Stimulated activated effector memory CD8-positive, alpha-beta T cell treated with anti-CD3 and anti-CD28 coated beads, Interleukin-12 subunit alpha, Interleukin-12 subunit beta, amount 100 ng/mL, for 72 hours (primary cell): ENCODE measurements around the gene TRIM13.
"Not testable (repeated sequence)": the region's sequence is repeated elsewhere in the genome, so short reads cannot be mapped to it uniquely, and the experiment has no call there.

Source experiments
- ATAC-seq: fragments of 150-1000 bp; cut with Tn5 transposase; 2 replicates; pipeline ENCODE4 v1.10.0; 2021
- DNase-seq, 2 donors: peaks; one replicate each; pipeline ENCODE4 v3.0.0; 2021 to 2022; ENCODE audit warnings: low spot score in 2 of 2
- H3K27ac Mint-ChIP-seq: one replicate; pipeline ENCODE4 v1.8.0; 2022; ENCODE audit warnings: mild to moderate bottlenecking, mixed read lengths
- H3K36me3 Mint-ChIP-seq: one replicate; pipeline ENCODE4 v1.8.0; 2022; ENCODE audit warnings: mild to moderate bottlenecking, mixed read lengths
- H3K4me1 Mint-ChIP-seq: one replicate; pipeline ENCODE4 v1.8.0; 2022; ENCODE audit warnings: mixed read lengths
- H3K4me3 Mint-ChIP-seq: one replicate; pipeline ENCODE4 v1.8.0; 2022; ENCODE audit warnings: mild to moderate bottlenecking, mixed read lengths
- H3K9me3 Mint-ChIP-seq: one replicate; pipeline ENCODE4 v1.8.0; 2022; ENCODE audit warnings: mixed read lengths

TRIM13 gene

GRCh38 chr13:49986471-49986870 is 10.4 kb upstream of the TRIM13 start:
- DNase-seq (no peak), ATAC-seq (no peak)
- H3K4me1 Mint-ChIP-seq, result no peaks in the 10 kb centered on the region
- peaks cover 5% of the 10 kb centered on the region for H3K36me3 Mint-ChIP-seq
- H3K27ac Mint-ChIP-seq, result no peak overlapping the region
- no peaks in the 10 kb centered on the region for H3K9me3 Mint-ChIP-seq
- H3K4me3 Mint-ChIP-seq, result no peak overlapping the region

- not testable (repeated sequence) for DNase-seq, H3K4me3 Mint-ChIP-seq, H3K36me3 Mint-ChIP-seq, ATAC-seq, H3K9me3 Mint-ChIP-seq, H3K4me1 Mint-ChIP-seq, H3K27ac Mint-ChIP-seq
Measured at GRCh38 chr13:49990612-49991011, 6.2 kb upstream of the TRIM13 start.

GRCh38 chr13:49993111-49993510 is 3.7 kb upstream of the TRIM13 start:
- Mint-ChIP-seq H3K27ac (no peak overlapping the region), H3K4me1 (peaks cover 6% of the 10 kb centered on the region), H3K9me3 (no peaks in the 10 kb centered on the region), H3K36me3 (peaks cover 19% of the 10 kb centered on the region), H3K4me3 (no peak overlapping the region)
- ATAC-seq, result no peak
- DNase-seq, result peak in 1 of 2 donors; percentile 23

- H3K27ac Mint-ChIP-seq, result peak overlapping the region; percentile 12
- peaks cover 12% of the 10 kb centered on the region for H3K4me1 Mint-ChIP-seq
- H3K36me3 Mint-ChIP-seq, result peaks cover 25% of the 10 kb centered on the region
- ATAC-seq, result no peak
- H3K9me3 Mint-ChIP-seq, result no peaks in the 10 kb centered on the region
- DNase-seq, result peak in 1 of 2 donors; percentile 29
- no peak overlapping the region for H3K4me3 Mint-ChIP-seq
Measured at GRCh38 chr13:49993666-49994065, 3.2 kb upstream of the TRIM13 start.

GRCh38 chr13:49995625-49996101 is 1.2 kb upstream of the TRIM13 start:
- Mint-ChIP-seq H3K4me1 (peaks cover 19% of the 10 kb centered on the region), H3K36me3 (peaks cover 45% of the 10 kb centered on the region), H3K4me3 (peak overlapping the region; percentile 81), H3K9me3 (no peaks in the 10 kb centered on the region), H3K27ac (no peak overlapping the region)
- ATAC-seq (no peak), DNase-seq (peak in 1 of 2 donors; percentile 45)

GRCh38 chr13:49996161-49996915 is 504 bp upstream of the TRIM13 start:
- H3K36me3 Mint-ChIP-seq, result peaks cover 51% of the 10 kb centered on the region
- ATAC-seq (peak; percentile 77), DNase-seq (peak; percentile 79 to 90)
- H3K9me3 Mint-ChIP-seq, result no peaks in the 10 kb centered on the region
- H3K27ac Mint-ChIP-seq, result peak overlapping the region; percentile 90
- peak overlapping the region; percentile 81 for H3K4me3 Mint-ChIP-seq
- peaks cover 19% of the 10 kb centered on the region for H3K4me1 Mint-ChIP-seq

- peaks cover 63% of the 10 kb centered on the region for H3K36me3 Mint-ChIP-seq
- peak in 1 of 2 donors; percentile 34 for DNase-seq
- H3K27ac Mint-ChIP-seq, result peak overlapping the region; percentile 90
- H3K4me1 Mint-ChIP-seq, result peaks cover 19% of the 10 kb centered on the region
- H3K4me3 Mint-ChIP-seq, result peak overlapping the region; percentile 81
- ATAC-seq, result no peak
- H3K9me3 Mint-ChIP-seq, result no peaks in the 10 kb centered on the region
Measured at GRCh38 chr13:49997955-49998354, 1.1 kb downstream of the TRIM13 start.

- peak overlapping the region; percentile 81 for H3K4me3 Mint-ChIP-seq
- H3K36me3 Mint-ChIP-seq, result peaks cover 73% of the 10 kb centered on the region
- ATAC-seq, result no peak
- peak in 1 of 2 donors; percentile 42 for DNase-seq
- H3K27ac Mint-ChIP-seq, result no peak overlapping the region
- H3K4me1 Mint-ChIP-seq, result peaks cover 19% of the 10 kb centered on the region
- H3K9me3 Mint-ChIP-seq, result no peaks in the 10 kb centered on the region
Measured at GRCh38 chr13:49998714-49999624, 2.1 kb downstream of the TRIM13 start.

- H3K4me3 Mint-ChIP-seq, result no peak overlapping the region
- no peak for ATAC-seq
- DNase-seq, result no peak
- peaks cover 96% of the 10 kb centered on the region for H3K36me3 Mint-ChIP-seq
- H3K4me1 Mint-ChIP-seq, result peaks cover 28% of the 10 kb centered on the region
- H3K9me3 Mint-ChIP-seq, result no peaks in the 10 kb centered on the region
- H3K27ac Mint-ChIP-seq, result no peak overlapping the region
Measured at GRCh38 chr13:50001287-50001686, 4.4 kb downstream of the TRIM13 start.

GRCh38 chr13:50006426-50007135 is 9.7 kb downstream of the TRIM13 start:
- H3K4me3 Mint-ChIP-seq, result no peak overlapping the region
- no peak for DNase-seq
- H3K4me1 Mint-ChIP-seq, result peaks cover 12% of the 10 kb centered on the region
- no peak overlapping the region for H3K27ac Mint-ChIP-seq
- ATAC-seq, result no peak
- no peaks in the 10 kb centered on the region for H3K9me3 Mint-ChIP-seq
- peaks cover 92% of the 10 kb centered on the region for H3K36me3 Mint-ChIP-seq

GRCh38 chr13:50011461-50011860 is 14.6 kb downstream of the TRIM13 start:
- Mint-ChIP-seq H3K27ac (peak overlapping the region; percentile 45), H3K36me3 (peaks cover 86% of the 10 kb centered on the region), H3K9me3 (no peaks in the 10 kb centered on the region), H3K4me3 (no peak overlapping the region), H3K4me1 (peaks cover 2% of the 10 kb centered on the region)
- no peak for ATAC-seq
- DNase-seq, result no peak

- DNase-seq (no peak), ATAC-seq (no peak)
- Mint-ChIP-seq H3K36me3 (peaks cover 87% of the 10 kb centered on the region), H3K27ac (peak overlapping the region; percentile 20), H3K4me1 (no peaks in the 10 kb centered on the region), H3K4me3 (no peak overlapping the region), H3K9me3 (no peaks in the 10 kb centered on the region)
Measured at GRCh38 chr13:50012396-50013169, 15.7 kb downstream of the TRIM13 start.

- no peak for ATAC-seq
- DNase-seq, result no peak
- Mint-ChIP-seq H3K9me3 (no peaks in the 10 kb centered on the region), H3K4me1 (peaks cover 6% of the 10 kb centered on the region), H3K4me3 (no peak overlapping the region), H3K27ac (no peak overlapping the region), H3K36me3 (peaks cover 82% of the 10 kb centered on the region)
Measured at GRCh38 chr13:50014386-50014785, 17.5 kb downstream of the TRIM13 start.

GRCh38 chr13:50015258-50015657 is 18.4 kb downstream of the TRIM13 start, which contains the start of gene KCNRG:
Gene KCNRG, plus strand, starts transcription at chr13:50015444. Its CDS starts 50 bp downstream, at chr13:50015494.
- ATAC-seq, result no peak
- H3K4me3 Mint-ChIP-seq, result no peak within 1 kb of the TSS
- H3K9me3 Mint-ChIP-seq, result no peaks in the 10 kb centered on the region
- peaks cover 6% of the 10 kb centered on the region for H3K4me1 Mint-ChIP-seq
- no peak within 1 kb of the TSS for H3K27ac Mint-ChIP-seq
- DNase-seq, result no peak
- H3K36me3 Mint-ChIP-seq, result peaks cover 78% of the 10 kb centered on the region
